PC-9 (cell line): Measurements from ENCODE around the gene ZNF780B. TPM values are rescaled to one million over a fixed set of nuclear protein-coding genes. Genes with fewer than 3 reads are reported as not detected.

Experiments
- BruUV-seq: library from RNA; stranded (reverse); fragments of 400-500 nt; replicated peaks from 2 replicates; lab custom pipeline; 2021; lab: Mats Ljungman, UMichigan
- CTCF ChIA-PET: fragments of 300-600 bp; sonication (Branson Sonifier 250); formaldehyde crosslinking; loops from one replicate; lab custom pipeline; 2022; ENCODE audit warnings: antibody characterized with exemption; lab: Charles Lee
- POLR2A ChIA-PET: fragments of 300-600 bp; sonication (Branson Sonifier 250); formaldehyde crosslinking; loops from one replicate; lab custom pipeline; 2022; ENCODE audit warnings: antibody characterized with exemption; ENCODE audit not compliant: unreplicated experiment; lab: Charles Lee
- DNase-seq, 2 experiments: peaks; one replicate each; pipeline versions ENCODE4 v3.0.0 to v3.0.0-alpha.2; 2015 to 2022; ENCODE audit warnings: mixed read lengths in 1 of 2
- H2AFZ ChIP-seq: fragments of 200-600 bp; sonication (generic); 2 replicates; pipeline ENCODE4 v1.8.1; 2017; ENCODE audit warnings: antibody characterized with exemption
- H3F3A ChIP-seq: fragments of 200-600 bp; sonication (generic); 2 replicates; pipeline ENCODE4 v1.8.1; 2017; ENCODE audit warnings: antibody characterized with exemption, mild to moderate bottlenecking, low read depth; ENCODE audit not compliant: insufficient read depth
- H3K27ac ChIP-seq: fragments of 200-600 bp; sonication (generic); 2 replicates; pipeline ENCODE4 v1.6.1; 2016; ENCODE audit warnings: mixed run types
- H3K27me3 ChIP-seq: fragments of 200-600 bp; sonication (generic); 2 replicates; pipeline ENCODE4 v1.6.1; 2016; ENCODE audit warnings: low read depth, mixed run types; ENCODE audit not compliant: insufficient read depth
- H3K36me3 ChIP-seq: fragments of 200-600 bp; sonication (generic); 2 replicates; pipeline ENCODE4 v1.6.1; 2016; ENCODE audit warnings: low read depth, mixed run types
- H3K4me1 ChIP-seq: fragments of 200-600 bp; sonication (generic); replicated peaks from 2 replicates; pipeline ENCODE4 v1.6.1; 2016; ENCODE audit warnings: mixed run types; ENCODE audit not compliant: insufficient read depth
- H3K4me2 ChIP-seq: fragments of 200-600 bp; sonication (generic); 2 replicates; pipeline ENCODE4 v1.6.1; 2017; ENCODE audit warnings: mixed run types
- H3K4me3 ChIP-seq: fragments of 200-600 bp; sonication (generic); 2 replicates; pipeline ENCODE4 v1.6.1; 2016; ENCODE audit warnings: mixed run types
- H3K79me2 ChIP-seq: fragments of 200-600 bp; sonication (generic); 2 replicates; pipeline ENCODE4 v1.6.1; 2017; ENCODE audit warnings: low read depth, mixed run types
- H3K9me2 ChIP-seq: fragments of 200-600 bp; sonication (generic); 2 replicates; pipeline ENCODE4 v1.8.1; 2017; ENCODE audit warnings: mild to moderate bottlenecking; ENCODE audit not compliant: insufficient read depth
- H3K9me3 ChIP-seq: fragments of 200-600 bp; sonication (generic); 2 replicates; pipeline ENCODE4 v1.8.1; 2016; ENCODE audit warnings: low read depth; ENCODE audit not compliant: insufficient read depth
- H4K20me1 ChIP-seq: fragments of 200-600 bp; sonication (generic); 2 replicates; pipeline ENCODE4 v1.8.1; 2017; ENCODE audit not compliant: insufficient read depth
- CTCF ChIP-seq: fragments of 200-600 bp; sonication (generic); conservative IDR thresholded peaks from 2 replicates; pipeline ENCODE4 v1.6.1; 2017; ENCODE audit warnings: mixed run types, antibody characterized with exemption, mild to moderate bottlenecking, moderate library complexity
- EZH2 ChIP-seq: fragments of 200-600 bp; sonication (generic); IDR thresholded peaks from 2 replicates; pipeline ENCODE4 v1.8.0; 2017; ENCODE audit warnings: antibody characterized with exemption, low read depth
- intact Hi-C: fragments of 100-400 bp; cut with micrococcal nuclease; formaldehyde crosslinking; loops from one replicate; pipeline ENCODE4 v1.10.0; 2022; ENCODE audit not compliant: unreplicated experiment
- total RNA-seq: library from RNA; stranded (reverse); gene quantifications from 2 replicates; pipeline ENCODE4 v1.2.3, GENCODE V29; 2021

Gene ZNF780B
- total RNA-seq, 1 experiment from 2014 or later, result 20.0 TPM

GRCh38 chr19:40084948-40085347 is 28.9 kb upstream of the ZNF780B start:
- Histone ChIP-seq H3K4me2 (no peak overlapping the region), H3K27me3 (no peaks in the 10 kb centered on the region), H3K9me3 (no peaks in the 10 kb centered on the region), H2AFZ (no peak overlapping the region), H4K20me1 (0 out of 2 replicates have a peak, but pooled peaks cover 3% of the 10 kb centered on the region), H3K4me1 (peaks cover 10% of the 10 kb centered on the region), H3K9me2 (no peaks in the 10 kb centered on the region), H3K27ac (no peak overlapping the region), H3F3A (peaks cover 3% of the 10 kb centered on the region; the same call in 1 of the 2 replicates), H3K4me3 (no peak overlapping the region), H3K79me2 (peaks cover 26% of the 10 kb centered on the region; the same call in 1 of the 2 replicates), H3K36me3 (peaks cover 10% of the 10 kb centered on the region)
- POLR2A ChIA-PET, result no interaction called here
- no peak for DNase-seq
- no peak for TF ChIP-seq CTCF
- no peak for TF ChIP-seq EZH2
- intact Hi-C loops, result no loop called here
- BruUV-seq, result no TSS peak
- CTCF ChIA-PET, result no interaction called here

- Histone ChIP-seq H2AFZ (no peak overlapping the region), H3K9me3 (peaks cover 5% of the 10 kb centered on the region; the same call in 1 of the 2 replicates), H3F3A (no peaks in the 10 kb centered on the region), H3K36me3 (peaks cover 42% of the 10 kb centered on the region), H4K20me1 (0 out of 2 replicates have a peak, but pooled peaks cover 3% of the 10 kb centered on the region), H3K4me1 (no peaks in the 10 kb centered on the region), H3K27ac (no peak overlapping the region), H3K79me2 (no peaks in the 10 kb centered on the region), H3K27me3 (no peaks in the 10 kb centered on the region), H3K4me2 (no peak overlapping the region), H3K4me3 (no peak overlapping the region), H3K9me2 (no peaks in the 10 kb centered on the region)
- BruUV-seq, result no TSS peak
- TF ChIP-seq CTCF, result no peak
- TF ChIP-seq EZH2, result no peak
- ChIA-PET POLR2A (no interaction called here), CTCF (no interaction called here)
- no peak for DNase-seq
- intact Hi-C loops, result no loop called here
Observed at GRCh38 chr19:40081411-40081810, 25.4 kb upstream of the ZNF780B start.

GRCh38 chr19:40080289-40080688 is 24.3 kb upstream of the ZNF780B start:
- Histone ChIP-seq H3K27ac (no peak overlapping the region), H3K27me3 (no peaks in the 10 kb centered on the region), H3K9me2 (no peaks in the 10 kb centered on the region), H3K9me3 (peaks cover 12% of the 10 kb centered on the region; the same call in 1 of the 2 replicates), H3F3A (no peaks in the 10 kb centered on the region), H3K36me3 (peaks cover 53% of the 10 kb centered on the region), H3K4me2 (no peak overlapping the region), H2AFZ (no peak overlapping the region), H3K4me3 (no peak overlapping the region), H4K20me1 (0 out of 2 replicates have a peak, but pooled peaks cover 3% of the 10 kb centered on the region), H3K4me1 (no peaks in the 10 kb centered on the region), H3K79me2 (no peaks in the 10 kb centered on the region)
- TF ChIP-seq CTCF, result no peak
- no peak for TF ChIP-seq EZH2
- ChIA-PET CTCF (no interaction called here), POLR2A (interaction anchor here (0.5 kb wide), 1 partner anchor 10 kb away, joined by 3 read pairs; no protein-coding TSS in a partner anchor)
- no peak for DNase-seq
- intact Hi-C loops, result no loop called here
- BruUV-seq, result no TSS peak
